Measurements from ENCODE around the gene ZCCHC2. TPM values are rescaled to one million over a fixed set of nuclear protein-coding genes. Genes with fewer than 3 reads are reported as not detected.
A peak's percentile ranks its signal among the peaks of the same experiment; 100 is the strongest.

Gene ZCCHC2
- total RNA-seq, 2 experiments from 2014 or later, result 22.1 to 23.3 TPM

DNA sequence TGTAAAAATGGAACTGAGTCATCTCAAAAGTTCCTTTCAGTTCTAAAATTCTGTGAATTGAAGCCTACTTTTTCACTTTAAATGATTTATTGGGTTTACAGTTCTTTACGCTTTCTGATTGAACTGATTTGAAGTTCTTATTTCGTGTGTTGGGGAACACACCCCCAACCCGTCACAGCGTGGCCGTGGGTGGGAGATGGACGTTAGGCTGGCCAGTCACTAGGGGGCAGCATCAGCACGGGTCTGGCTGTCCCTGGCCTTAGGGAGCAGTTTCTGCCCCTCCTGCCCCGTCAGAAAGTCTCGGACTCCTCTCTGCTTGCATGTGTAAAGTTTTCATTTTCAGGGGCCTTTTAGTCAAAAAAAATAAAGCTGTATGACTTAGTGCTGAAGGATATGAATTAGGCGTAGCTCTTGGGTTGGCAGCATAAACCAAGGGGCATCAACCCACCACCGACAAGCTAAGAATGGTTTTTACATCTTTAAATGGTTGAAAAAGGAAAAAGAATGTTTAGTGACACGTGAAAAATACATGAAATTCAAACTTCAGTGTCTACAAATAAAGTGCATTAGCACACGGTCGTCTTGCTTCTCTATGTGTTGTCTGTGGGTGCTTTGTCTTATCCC is 63.4 kb downstream of the ZCCHC2 start:
- peak overlapping the region; percentile 50 for H3K4me3 Mint-ChIP-seq
- no peaks in the 10 kb centered on the region for H3K27me3 Mint-ChIP-seq (ENCODE audit: low read depth)

DNA sequence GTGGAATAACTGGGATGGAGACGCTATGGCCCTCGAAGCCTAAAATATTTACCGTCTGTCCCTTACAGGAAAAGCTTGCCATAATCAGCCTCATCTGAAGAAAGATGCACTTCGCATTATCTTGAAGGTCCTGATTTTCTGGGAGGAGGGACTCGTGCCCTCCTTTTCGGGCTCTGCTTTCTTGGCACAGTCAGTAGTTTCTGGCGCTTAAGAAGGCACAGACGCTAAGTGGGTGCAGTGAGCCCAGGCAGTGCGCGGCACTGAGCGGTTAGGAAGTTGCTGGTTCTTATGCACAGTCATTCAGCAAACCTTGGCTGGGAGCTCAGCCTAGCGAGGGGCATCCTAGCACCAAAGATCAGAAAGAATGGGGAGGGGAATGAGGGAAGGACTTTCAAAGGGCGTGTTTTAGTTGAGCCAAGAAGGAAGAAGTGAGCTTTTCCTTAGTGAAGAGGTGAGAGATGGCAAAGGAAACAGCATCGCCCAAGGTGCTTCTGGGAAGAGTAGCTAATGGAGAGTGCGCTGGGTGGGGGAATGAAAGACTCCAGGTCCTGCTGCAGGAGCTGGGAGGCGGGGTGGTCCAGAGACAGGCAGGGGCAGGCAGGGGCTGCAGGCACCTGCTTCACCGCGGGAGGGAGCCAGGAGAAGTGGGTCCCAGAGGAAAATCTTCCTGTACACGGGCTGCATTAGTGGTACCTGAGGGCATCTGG is 64.1 kb downstream of the ZCCHC2 start:
- H3K9me3 Mint-ChIP-seq, result no peaks in the 10 kb centered on the region
- no peaks in the 10 kb centered on the region for H3K27me3 Mint-ChIP-seq (ENCODE audit: low read depth)
- H3K27ac Mint-ChIP-seq, result peak overlapping the region; percentile 92
- intact Hi-C loops (cut with micrococcal nuclease), result loop anchor here (1.0 to 10.0 kb wide), 14 partner anchors 81 to 735 kb away; partner anchors contain the start of gene PHLPP1
- no peak overlapping the region for H3K4me3 Mint-ChIP-seq
- CTCF ChIA-PET, result interaction anchor here (0.6 to 3.2 kb wide), 18 partner anchors 9 to 428 kb away, joined by 3 to 21 read pairs (median 4); partner anchors contain the start of gene PHLPP1
- peaks cover 42% of the 10 kb centered on the region for H3K4me1 Mint-ChIP-seq (ENCODE audit: low read depth)
- peaks cover 11% of the 10 kb centered on the region for H3K36me3 Mint-ChIP-seq (ENCODE audit: low read depth)
- DNase-seq, result no peak

More for the DNA sequence above, 63.4 kb downstream of the ZCCHC2 start:
- intact Hi-C loops (cut with micrococcal nuclease), result loop anchor here (1.0 to 10.0 kb wide), 14 partner anchors 80 to 736 kb away; partner anchors contain the start of gene PHLPP1
- Mint-ChIP-seq H3K36me3 (ENCODE audit: low read depth) (peaks cover 11% of the 10 kb centered on the region), H3K9me3 (no peaks in the 10 kb centered on the region), H3K4me1 (ENCODE audit: low read depth) (peaks cover 42% of the 10 kb centered on the region), H3K27ac (peak overlapping the region; percentile 92)
- CTCF ChIA-PET, result interaction anchor here (0.5 to 3.2 kb wide), 21 partner anchors 8 to 586 kb away, joined by 3 to 21 read pairs (median 4); partner anchors contain the start of gene PHLPP1
- DNase-seq, result peak; percentile 87

DNA sequence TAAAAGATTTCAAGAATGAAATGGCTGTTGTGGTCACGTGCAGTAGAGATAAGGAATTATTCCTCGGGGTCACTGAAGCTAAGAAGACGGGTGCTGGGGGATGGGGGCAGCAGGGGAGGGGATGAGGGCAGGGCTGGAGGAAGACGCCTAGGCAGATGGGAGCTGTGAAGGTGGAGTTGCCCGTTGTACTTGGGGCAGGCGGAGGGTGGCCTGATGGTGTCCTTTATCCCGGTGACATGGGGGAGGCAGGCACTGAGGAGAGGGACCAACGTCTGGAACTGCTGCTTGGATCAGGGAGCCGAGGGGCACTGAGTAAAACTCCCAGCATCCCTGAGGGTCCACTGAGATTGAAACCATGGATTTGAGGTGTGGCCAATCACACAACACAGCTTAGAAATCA is 64.9 kb downstream of the ZCCHC2 start:
- Mint-ChIP-seq H3K4me1 (ENCODE audit: low read depth) (peaks cover 42% of the 10 kb centered on the region), H3K9me3 (peaks cover under 1% of the 10 kb centered on the region), H3K4me3 (no peak overlapping the region), H3K27me3 (ENCODE audit: low read depth) (peaks cover 4% of the 10 kb centered on the region), H3K36me3 (ENCODE audit: low read depth) (peaks cover 11% of the 10 kb centered on the region), H3K27ac (no peak overlapping the region)
- DNase-seq, result no peak
- intact Hi-C loops (cut with micrococcal nuclease), result loop anchor here (2.0 to 10.0 kb wide), 5 partner anchors 299 to 735 kb away; no protein-coding TSS in a partner anchor
- CTCF ChIA-PET, result interaction anchor here (0.5 to 2.5 kb wide), 7 partner anchors 10 to 852 kb away, joined by 3 to 21 read pairs (median 4); no protein-coding TSS in a partner anchor

DNA sequence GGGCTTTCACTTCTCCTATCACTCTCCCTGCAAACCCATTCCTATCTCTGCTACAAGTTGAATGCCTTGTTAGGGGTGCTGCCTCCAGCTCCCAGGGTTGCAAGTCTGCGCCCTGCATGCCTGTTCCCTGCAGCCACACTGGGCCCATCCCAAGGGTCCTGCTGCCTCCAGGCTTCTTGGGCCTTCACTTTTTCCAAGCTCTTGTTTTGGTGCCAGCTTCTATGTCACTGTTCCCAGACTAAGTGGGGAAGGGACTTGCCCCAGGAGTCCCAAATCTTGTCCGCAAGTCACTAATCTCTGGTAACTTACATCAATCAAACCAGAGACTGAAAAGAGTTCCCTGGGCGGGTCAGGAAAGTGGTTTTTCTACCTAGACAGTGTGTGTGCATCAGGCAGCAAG is 65.4 kb downstream of the ZCCHC2 start:
- Mint-ChIP-seq H3K4me3 (no peak overlapping the region), H3K27ac (no peak overlapping the region), H3K4me1 (ENCODE audit: low read depth) (peaks cover 40% of the 10 kb centered on the region), H3K36me3 (ENCODE audit: low read depth) (peaks cover 11% of the 10 kb centered on the region), H3K27me3 (ENCODE audit: low read depth) (peaks cover 8% of the 10 kb centered on the region), H3K9me3 (peaks cover 6% of the 10 kb centered on the region)
- CTCF ChIA-PET, result interaction anchor here (0.5 to 1.1 kb wide), 3 partner anchors 394 to 851 kb away, joined by 3 to 4 read pairs (median 3); no protein-coding TSS in a partner anchor
- intact Hi-C loops (cut with micrococcal nuclease), result loop anchor here (5.0 to 10.0 kb wide), 4 partner anchors 611 to 734 kb away; no protein-coding TSS in a partner anchor
- DNase-seq, result no peak

DNA sequence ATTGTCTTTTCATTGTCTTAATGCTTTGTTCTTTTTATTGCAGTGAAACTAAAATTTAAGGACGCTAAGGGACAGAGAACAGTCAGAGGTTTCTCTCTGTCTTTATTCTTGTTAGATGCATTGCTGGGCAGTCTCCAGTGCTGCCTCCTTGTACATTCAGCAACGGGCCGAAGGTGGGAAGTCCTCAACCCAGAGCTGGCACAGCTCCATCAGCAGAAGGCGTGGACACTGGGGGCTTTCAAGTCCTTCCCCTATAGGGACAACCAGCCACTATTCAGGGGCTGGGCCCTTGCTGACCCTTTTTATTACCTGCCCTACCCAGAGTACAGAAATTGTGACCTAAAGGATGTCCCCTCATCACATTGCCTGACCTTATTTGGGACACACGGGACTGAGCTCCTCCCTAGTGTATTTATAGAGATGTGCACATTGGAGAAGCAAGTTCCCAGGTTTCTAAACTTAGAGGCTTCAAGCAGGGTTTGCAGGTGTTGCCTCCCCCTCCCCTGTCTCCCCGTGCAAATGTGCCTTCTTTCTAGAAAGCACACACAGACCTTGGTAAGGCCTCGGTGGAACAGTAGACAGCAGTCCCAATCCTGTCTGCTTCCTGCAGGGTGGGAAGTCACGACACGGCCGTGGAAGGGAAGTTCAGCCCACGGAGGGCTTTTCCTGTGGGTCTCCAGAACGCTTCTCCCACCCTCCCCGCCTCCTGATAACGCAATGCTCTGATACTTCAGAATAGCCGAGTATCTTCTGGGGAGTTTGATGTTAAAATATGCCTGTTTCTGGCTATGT is 68.2 kb downstream of the ZCCHC2 start:
- H3K4me1 Mint-ChIP-seq (ENCODE audit: low read depth), result peaks cover 12% of the 10 kb centered on the region
- CTCF ChIA-PET, result no interaction called here
- H3K36me3 Mint-ChIP-seq (ENCODE audit: low read depth), result peaks cover 2% of the 10 kb centered on the region
- no peak overlapping the region for H3K4me3 Mint-ChIP-seq
- H3K27me3 Mint-ChIP-seq (ENCODE audit: low read depth), result peaks cover 13% of the 10 kb centered on the region
- intact Hi-C loops (cut with micrococcal nuclease), result no loop called here
- H3K27ac Mint-ChIP-seq, result no peak overlapping the region
- no peak for DNase-seq
- H3K9me3 Mint-ChIP-seq, result peaks cover 6% of the 10 kb centered on the region

DNA sequence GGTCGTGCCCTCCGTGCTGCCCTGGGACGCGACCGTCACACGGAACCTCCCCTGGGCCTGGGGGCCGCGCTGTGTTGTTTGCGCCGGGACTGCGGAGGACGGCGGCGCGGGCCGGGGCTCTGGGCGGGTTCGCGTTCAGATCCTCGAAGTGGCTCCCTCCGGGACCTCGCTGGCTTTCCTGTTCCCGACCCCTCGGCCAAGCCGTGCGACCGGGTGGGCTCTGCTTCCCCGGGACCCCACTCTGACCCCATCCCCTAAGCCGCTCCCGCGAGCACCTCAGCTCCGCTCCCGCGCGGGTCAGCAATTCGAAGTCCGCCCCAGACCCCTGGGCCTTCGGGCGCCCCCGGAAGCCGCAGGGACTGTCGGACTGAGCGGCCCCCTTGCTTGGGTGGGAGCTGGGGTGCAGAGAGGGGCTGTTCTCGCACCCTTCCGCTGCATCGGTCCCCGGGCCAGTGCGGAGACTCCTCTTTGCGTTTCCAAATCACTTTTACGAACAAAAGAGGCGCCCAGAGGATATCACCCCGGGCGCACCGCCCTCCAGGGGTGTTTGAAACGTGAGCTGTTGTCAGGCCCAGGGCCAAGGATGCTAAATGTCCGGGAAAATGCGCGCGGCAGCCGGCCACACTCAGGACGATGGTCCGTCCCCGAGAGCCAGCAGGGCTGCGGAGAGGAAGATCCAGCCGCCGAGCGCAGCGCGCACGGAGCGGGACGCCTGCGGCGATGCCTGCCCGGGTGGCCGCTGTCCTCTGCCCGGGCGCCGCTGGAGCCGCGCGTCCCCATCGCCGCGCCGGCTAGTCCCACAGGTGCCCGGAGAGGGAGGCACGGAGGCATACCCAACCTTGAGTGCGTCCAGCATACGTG is 73.5 kb downstream of the ZCCHC2 start:
- Mint-ChIP-seq H3K9me3 (peaks cover 6% of the 10 kb centered on the region), H3K4me3 (peak overlapping the region; percentile 54), H3K4me1 (ENCODE audit: low read depth) (peaks cover 5% of the 10 kb centered on the region), H3K36me3 (ENCODE audit: low read depth) (no peaks in the 10 kb centered on the region), H3K27me3 (ENCODE audit: low read depth) (peaks cover 53% of the 10 kb centered on the region), H3K27ac (no peak overlapping the region)
- intact Hi-C loops (cut with micrococcal nuclease), result no loop called here
- no peak for DNase-seq
- CTCF ChIA-PET, result no interaction called here

DNA sequence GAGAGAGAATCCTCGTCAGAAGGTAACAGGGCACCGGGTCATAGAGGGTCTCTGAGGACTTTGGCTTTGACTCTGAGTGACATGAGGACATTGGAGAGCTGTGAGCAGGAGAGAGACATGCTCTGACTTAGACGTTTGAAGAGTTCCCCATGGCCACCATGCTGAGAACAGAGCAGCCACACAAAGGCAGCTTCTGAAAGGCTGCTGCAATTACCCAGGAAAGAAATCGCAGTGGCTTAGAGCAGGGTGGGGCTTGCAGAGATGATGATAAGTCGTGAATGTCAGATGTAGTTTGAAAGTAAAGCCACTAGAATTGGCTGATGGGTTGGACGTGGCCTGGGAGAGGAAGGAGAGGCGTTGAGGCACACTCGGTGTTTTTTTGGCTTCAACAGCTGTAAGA is 79.0 kb downstream of the ZCCHC2 start:
- no peak overlapping the region for H3K27ac Mint-ChIP-seq
- peaks cover 47% of the 10 kb centered on the region for H3K27me3 Mint-ChIP-seq (ENCODE audit: low read depth)
- CTCF ChIA-PET, result interaction anchor here (0.9 kb wide), 1 partner anchor 381 kb away, joined by 3 read pairs; no protein-coding TSS in a partner anchor
- H3K4me1 Mint-ChIP-seq (ENCODE audit: low read depth), result peaks cover 3% of the 10 kb centered on the region
- intact Hi-C loops (cut with micrococcal nuclease), result no loop called here
- no peaks in the 10 kb centered on the region for H3K36me3 Mint-ChIP-seq (ENCODE audit: low read depth)
- no peak for DNase-seq
- H3K9me3 Mint-ChIP-seq, result no peaks in the 10 kb centered on the region
- H3K4me3 Mint-ChIP-seq, result no peak overlapping the region

DNA sequence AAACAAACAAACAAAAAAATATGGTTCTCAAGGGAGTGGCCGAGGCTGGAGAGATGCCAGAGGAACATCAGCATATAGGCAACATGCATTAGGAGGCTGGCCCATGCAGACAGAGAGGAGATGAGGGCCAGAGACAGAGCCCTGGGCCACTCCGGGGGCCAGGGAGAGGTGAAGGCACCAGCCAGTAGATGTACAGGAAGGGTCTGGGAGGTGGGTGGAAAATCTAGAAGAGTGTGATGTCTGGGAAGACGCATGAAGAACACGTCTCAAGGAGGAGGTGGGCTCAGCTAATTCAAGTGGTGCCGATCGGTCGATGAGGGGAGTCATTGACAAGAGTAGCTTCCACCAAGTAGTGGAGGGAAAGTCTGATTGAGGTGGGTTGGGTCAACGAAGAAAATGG is 79.9 kb downstream of the ZCCHC2 start:
- no peak overlapping the region for H3K27ac Mint-ChIP-seq
- intact Hi-C loops (cut with micrococcal nuclease), result no loop called here
- no peaks in the 10 kb centered on the region for H3K4me1 Mint-ChIP-seq (ENCODE audit: low read depth)
- no peaks in the 10 kb centered on the region for H3K9me3 Mint-ChIP-seq
- CTCF ChIA-PET, result no interaction called here
- no peak overlapping the region for H3K4me3 Mint-ChIP-seq
- no peak for DNase-seq
- H3K36me3 Mint-ChIP-seq (ENCODE audit: low read depth), result no peaks in the 10 kb centered on the region
- H3K27me3 Mint-ChIP-seq (ENCODE audit: low read depth), result peaks cover 40% of the 10 kb centered on the region

DNA sequence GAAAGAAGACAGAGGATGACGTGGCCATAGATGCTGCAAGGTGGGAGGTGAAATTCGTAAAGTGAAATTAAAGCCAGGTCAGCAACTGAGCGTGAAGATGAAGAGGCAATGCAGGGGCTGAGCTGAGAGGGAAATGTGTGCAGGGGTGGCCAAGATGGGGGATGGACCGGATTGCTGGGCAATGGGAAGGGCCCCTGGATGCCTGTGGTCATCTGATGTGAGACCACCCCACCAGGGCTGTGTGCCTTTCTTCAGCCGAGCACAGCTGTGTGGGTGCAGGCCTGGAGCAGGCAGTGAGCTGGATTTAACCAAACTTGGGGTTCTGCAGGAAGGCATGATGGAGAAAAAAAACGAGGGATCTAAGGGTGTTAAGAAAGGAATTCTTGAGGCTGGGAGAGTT is 80.4 kb downstream of the ZCCHC2 start:
- no peak for DNase-seq
- intact Hi-C loops (cut with micrococcal nuclease), result no loop called here
- Mint-ChIP-seq H3K27ac (no peak overlapping the region), H3K4me1 (ENCODE audit: low read depth) (no peaks in the 10 kb centered on the region), H3K9me3 (no peaks in the 10 kb centered on the region), H3K36me3 (ENCODE audit: low read depth) (no peaks in the 10 kb centered on the region), H3K4me3 (no peak overlapping the region), H3K27me3 (ENCODE audit: low read depth) (peaks cover 40% of the 10 kb centered on the region)
- CTCF ChIA-PET, result no interaction called here

DNA sequence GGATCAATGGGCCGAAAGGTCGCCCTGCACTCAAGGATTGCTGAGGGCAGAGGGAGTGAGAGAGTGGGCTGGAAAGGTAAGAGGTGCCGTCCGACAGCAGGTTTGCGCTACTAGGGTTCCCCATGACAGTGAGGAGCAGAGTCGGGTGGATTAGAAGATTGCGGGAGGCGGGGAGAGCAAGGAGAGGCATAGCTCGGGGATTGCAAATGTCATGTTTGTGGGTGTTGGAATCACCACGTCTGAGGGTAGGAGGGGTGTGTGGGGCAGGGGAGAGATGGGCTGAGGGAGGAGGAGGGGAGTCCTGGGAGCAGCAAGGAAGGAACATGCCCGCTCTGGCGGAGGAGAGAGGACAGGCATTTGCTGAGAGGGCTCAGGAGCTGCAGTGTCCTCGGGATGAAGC is 81.2 kb downstream of the ZCCHC2 start:
- no peak overlapping the region for H3K27ac Mint-ChIP-seq
- intact Hi-C loops (cut with micrococcal nuclease), result no loop called here
- no peak overlapping the region for H3K4me3 Mint-ChIP-seq
- H3K9me3 Mint-ChIP-seq, result no peaks in the 10 kb centered on the region
- no peak for DNase-seq
- no peaks in the 10 kb centered on the region for H3K36me3 Mint-ChIP-seq (ENCODE audit: low read depth)
- H3K27me3 Mint-ChIP-seq (ENCODE audit: low read depth), result peaks cover 32% of the 10 kb centered on the region
- H3K4me1 Mint-ChIP-seq (ENCODE audit: low read depth), result no peaks in the 10 kb centered on the region
- CTCF ChIA-PET, result no interaction called here

DNA sequence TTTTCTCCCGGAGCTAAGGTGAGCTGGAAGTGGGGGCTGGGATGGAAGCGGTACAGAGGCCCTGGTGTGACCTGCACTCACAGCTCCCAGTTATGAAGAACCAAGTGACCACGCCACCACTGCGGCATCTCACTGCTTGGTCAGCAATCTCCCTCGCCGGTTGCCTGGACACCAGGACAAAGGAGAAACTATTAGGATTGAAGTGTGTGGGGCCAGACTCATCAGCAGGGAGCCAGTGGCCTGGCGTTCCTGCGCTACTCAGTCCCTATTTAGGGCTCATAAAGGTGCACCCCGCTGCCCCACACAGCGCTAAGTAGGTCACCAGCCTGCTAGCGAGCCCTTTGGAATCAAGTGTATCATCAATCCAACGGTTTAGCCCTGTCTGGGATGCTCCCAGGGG is 82.9 kb downstream of the ZCCHC2 start:
- no peak overlapping the region for H3K27ac Mint-ChIP-seq
- intact Hi-C loops (cut with micrococcal nuclease), result no loop called here
- H3K9me3 Mint-ChIP-seq, result no peaks in the 10 kb centered on the region
- H3K4me3 Mint-ChIP-seq, result no peak overlapping the region
- no peaks in the 10 kb centered on the region for H3K36me3 Mint-ChIP-seq (ENCODE audit: low read depth)
- CTCF ChIA-PET, result no interaction called here
- no peaks in the 10 kb centered on the region for H3K4me1 Mint-ChIP-seq (ENCODE audit: low read depth)
- DNase-seq, result no peak
- peaks cover 21% of the 10 kb centered on the region for H3K27me3 Mint-ChIP-seq (ENCODE audit: low read depth)
